ENCODE results near the gene CFAP119. TPM values are rescaled to one million over a fixed set of nuclear protein-coding genes. Genes with fewer than 3 reads are reported as not detected.

The CFAP119 gene
- total RNA-seq, 2 experiments from 2014 or later: 5.3 to 6.3 TPM

GRCh38 chr16:30783280-30784109, 21.6 kb upstream of the CFAP119 start:
- CTCF ChIA-PET: interaction anchor here (1.1 kb wide), 1 partner anchor 9 kb away, joined by 3 read pairs; no protein-coding TSS in a partner anchor
- POLR2A ChIA-PET: no interaction called here

- ChIA-PET POLR2A (interaction anchor here (0.5 kb wide), 1 partner anchor 92 kb away, joined by 5 read pairs; no protein-coding TSS in a partner anchor), CTCF (interaction anchor here (1.1 kb wide), 1 partner anchor 10 kb away, joined by 3 read pairs; no protein-coding TSS in a partner anchor)
Measured at GRCh38 chr16:30782486-30783279, 20.8 kb upstream of the CFAP119 start.

GRCh38 chr16:30780549-30780948, 18.7 kb upstream of the CFAP119 start:
- POLR2A ChIA-PET: no interaction called here
- CTCF ChIA-PET: no interaction called here

- POLR2A ChIA-PET: no interaction called here
- CTCF ChIA-PET: no interaction called here
Measured at GRCh38 chr16:30780021-30780420, 18.2 kb upstream of the CFAP119 start.

- ChIA-PET POLR2A (interaction anchor here (0.6 kb wide), 1 partner anchor 137 kb away, joined by 6 read pairs; no protein-coding TSS in a partner anchor), CTCF (no interaction called here)
Measured at GRCh38 chr16:30779596-30779995, 17.7 kb upstream of the CFAP119 start.

- ChIA-PET POLR2A (interaction anchor here (0.6 to 0.7 kb wide), 2 partner anchors 31 to 138 kb away, joined by 4 to 6 read pairs; partner anchors contain the start of gene PHKG2), CTCF (interaction anchor here (0.7 kb wide), 1 partner anchor 36 kb away, joined by 3 read pairs; no protein-coding TSS in a partner anchor)
Measured at GRCh38 chr16:30778549-30779244, 16.8 kb upstream of the CFAP119 start.

GRCh38 chr16:30777591-30778297, 15.9 kb upstream of the CFAP119 start:
- CTCF ChIA-PET: interaction anchor here (0.7 to 1.3 kb wide), 2 partner anchors 37 to 67 kb away, joined by 3 read pairs; no protein-coding TSS in a partner anchor
- POLR2A ChIA-PET: interaction anchor here (1.2 kb wide), 1 partner anchor 28 kb away, joined by 3 read pairs; no protein-coding TSS in a partner anchor

- ChIA-PET CTCF (interaction anchor here (1.0 kb wide), 1 partner anchor 21 kb away, joined by 3 read pairs; no protein-coding TSS in a partner anchor), POLR2A (interaction anchor here (1.1 kb wide), 1 partner anchor 30 kb away, joined by 3 read pairs; no protein-coding TSS in a partner anchor)
Measured at GRCh38 chr16:30775392-30776188, 13.7 kb upstream of the CFAP119 start.

GRCh38 chr16:30775131-30775391, 13.2 kb upstream of the CFAP119 start:
- POLR2A ChIA-PET: interaction anchor here (1.1 kb wide), 1 partner anchor 30 kb away, joined by 3 read pairs; no protein-coding TSS in a partner anchor
- CTCF ChIA-PET: interaction anchor here (1.0 to 1.7 kb wide), 3 partner anchors 21 to 166 kb away, joined by 3 to 4 read pairs (median 3); no protein-coding TSS in a partner anchor

GRCh38 chr16:30774367-30775130, 12.7 kb upstream of the CFAP119 start:
- ChIA-PET POLR2A (interaction anchor here (1.1 kb wide), 1 partner anchor 31 kb away, joined by 3 read pairs; no protein-coding TSS in a partner anchor), CTCF (interaction anchor here (1.0 to 1.7 kb wide), 4 partner anchors 22 to 167 kb away, joined by 3 to 4 read pairs (median 3); no protein-coding TSS in a partner anchor)

GRCh38 chr16:30773826-30774225, 12.0 kb upstream of the CFAP119 start:
- ChIA-PET POLR2A (no interaction called here), CTCF (interaction anchor here (1.1 to 1.7 kb wide), 2 partner anchors 40 to 167 kb away, joined by 3 to 4 read pairs; no protein-coding TSS in a partner anchor)

GRCh38 chr16:30771726-30772125, 9.9 kb upstream of the CFAP119 start:
- ChIA-PET CTCF (no interaction called here), POLR2A (interaction anchor here (0.7 kb wide), 1 partner anchor 23 kb away, joined by 4 read pairs; the partner anchor contains the start of gene PHKG2)

GRCh38 chr16:30769379-30770089, 7.7 kb upstream of the CFAP119 start:
- CTCF ChIA-PET: no interaction called here
- POLR2A ChIA-PET: interaction anchor here (0.5 kb wide), 1 partner anchor 64 kb away, joined by 3 read pairs; no protein-coding TSS in a partner anchor

- ChIA-PET CTCF (no interaction called here), POLR2A (interaction anchor here (0.5 kb wide), 1 partner anchor 63 kb away, joined by 3 read pairs; no protein-coding TSS in a partner anchor)
Measured at GRCh38 chr16:30768583-30769181, 6.8 kb upstream of the CFAP119 start.

GRCh38 chr16:30767767-30768465, 6.1 kb upstream of the CFAP119 start:
- ChIA-PET CTCF (interaction anchor here (0.6 kb wide), 1 partner anchor 161 kb away, joined by 4 read pairs; no protein-coding TSS in a partner anchor), POLR2A (no interaction called here)
